HAP-1 (cell line): ENCODE results near the gene SLCO4C1.

Experiments
- DNase-seq, 2 experiments: peaks; one replicate each; pipeline ENCODE4 v3.0.0-alpha.2; 2016 to 2020; ENCODE audit warnings: low spot score in 2 of 2
- H3K27me3 ChIP-seq: fragments of 250-450 bp; sonication (Bioruptor Pico); 2 replicates; pipeline ENCODE4 v1.5.1; 2020; ENCODE audit warnings: low read depth, mild to moderate bottlenecking, moderate library complexity
- H3K36me3 ChIP-seq: fragments of 250-450 bp; sonication (Bioruptor Pico); replicated peaks from 2 replicates; pipeline ENCODE4 v1.5.1; 2020; ENCODE audit warnings: mild to moderate bottlenecking
- H3K4me1 ChIP-seq: fragments of 250-450 bp; sonication (Bioruptor Pico); 2 replicates; pipeline ENCODE4 v1.5.1; 2020; ENCODE audit warnings: mild to moderate bottlenecking
- H3K4me3 ChIP-seq: fragments of 250-450 bp; sonication (Bioruptor Pico); 2 replicates; pipeline ENCODE4 v1.5.1; 2020; ENCODE audit warnings: mild to moderate bottlenecking, moderate library complexity
- H3K9me3 ChIP-seq: fragments of 250-450 bp; sonication (Bioruptor Pico); 2 replicates; pipeline ENCODE4 v1.5.1; 2020; ENCODE audit warnings: mild to moderate bottlenecking, moderate library complexity
- in situ Hi-C: fragments of 300-500 bp; cut with MboI; formaldehyde crosslinking; loops from 3 replicates; pipeline ENCODE4 v1.14.3; 2020; ENCODE audit warnings: low sequenced_read_pairs, inconsistent platforms, mixed read lengths

Gene SLCO4C1

GRCh38 chr5:102289251-102289899 lies 6.7 kb downstream of the SLCO4C1 start:
- Histone ChIP-seq H3K36me3 (no peaks in the 10 kb centered on the region), H3K9me3 (no peaks in the 10 kb centered on the region), H3K4me3 (no peak overlapping the region), H3K27me3 (no peaks in the 10 kb centered on the region), H3K4me1 (no peaks in the 10 kb centered on the region)
- in situ Hi-C loops: no loop called here
- no peak for DNase-seq

DNA sequence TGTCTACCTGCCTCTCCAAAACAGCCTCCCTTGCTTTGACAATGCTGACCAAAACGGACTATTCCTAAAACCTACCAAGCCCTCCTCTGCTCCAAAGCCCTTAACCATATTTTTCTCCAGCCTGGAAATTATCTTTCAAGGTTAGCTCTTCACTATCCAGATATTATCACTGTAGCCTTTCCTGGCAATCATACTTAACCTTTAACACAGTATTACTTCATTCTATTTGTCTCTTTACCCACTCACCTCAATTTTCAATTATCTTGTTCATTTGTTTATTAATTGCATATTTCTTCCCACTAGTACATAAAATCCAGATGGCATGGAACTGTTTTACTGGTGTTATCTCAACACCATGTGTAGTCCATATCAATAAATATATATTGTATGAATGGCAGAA lies 7.5 kb downstream of the SLCO4C1 start:
- DNase-seq: no peak
- H3K36me3 ChIP-seq: no peaks in the 10 kb centered on the region
- no peaks in the 10 kb centered on the region for H3K27me3 ChIP-seq
- no peaks in the 10 kb centered on the region for H3K4me1 ChIP-seq
- in situ Hi-C loops: no loop called here
- no peaks in the 10 kb centered on the region for H3K9me3 ChIP-seq
- H3K4me3 ChIP-seq: no peak overlapping the region

DNA sequence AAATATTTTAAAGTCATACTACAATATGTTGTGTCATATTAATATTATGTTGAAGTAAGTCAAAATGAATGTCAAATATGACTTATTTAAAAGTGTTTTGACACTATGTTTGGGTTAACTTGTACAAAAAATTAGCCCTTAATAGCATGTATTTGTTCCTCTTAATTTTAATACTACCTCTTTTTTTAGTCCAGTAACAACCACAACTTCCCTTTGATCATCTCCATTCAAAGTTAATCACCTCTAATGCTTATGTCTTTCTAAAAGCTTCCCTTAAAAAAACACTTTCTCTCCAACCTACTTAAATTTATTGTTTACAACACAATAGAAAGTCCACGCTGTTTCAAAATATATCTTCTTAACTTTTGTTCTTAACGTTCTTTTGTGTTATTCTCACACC lies 9.6 kb downstream of the SLCO4C1 start:
- in situ Hi-C loops: no loop called here
- Histone ChIP-seq H3K4me3 (no peak overlapping the region), H3K4me1 (no peaks in the 10 kb centered on the region), H3K27me3 (no peaks in the 10 kb centered on the region), H3K36me3 (no peaks in the 10 kb centered on the region), H3K9me3 (no peaks in the 10 kb centered on the region)
- no peak for DNase-seq

DNA sequence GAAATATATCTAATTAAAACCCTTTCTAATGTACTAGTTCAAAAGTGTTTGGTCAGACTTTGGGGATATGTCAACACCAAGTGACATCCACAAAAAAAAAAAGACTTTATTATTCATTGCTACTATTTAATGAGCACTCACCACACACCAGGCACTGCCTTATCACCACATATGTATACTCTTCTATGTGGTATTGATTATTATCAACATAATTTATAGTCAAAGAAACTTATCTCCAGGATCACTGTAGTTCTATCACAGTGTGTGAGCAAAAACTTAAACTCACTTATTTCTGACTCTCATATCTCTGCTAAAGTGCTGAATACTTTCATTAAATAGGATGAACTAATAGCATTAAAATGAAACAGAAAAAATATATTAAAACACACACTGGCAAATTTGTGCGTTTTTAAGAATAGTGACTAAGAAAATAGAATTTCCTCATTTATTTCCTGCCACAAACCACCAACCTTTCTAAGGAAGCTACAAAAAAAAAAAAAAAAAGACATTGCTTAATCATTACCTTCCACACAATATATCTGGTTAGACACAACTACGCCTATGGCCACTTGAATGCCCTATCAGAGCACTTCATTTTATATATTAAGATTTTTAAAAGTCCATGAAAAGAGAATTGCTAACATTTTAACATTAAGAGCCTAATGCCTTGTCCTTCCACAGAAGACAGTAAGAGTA lies 12.8 kb downstream of the SLCO4C1 start:
- DNase-seq: no peak
- in situ Hi-C loops: no loop called here
- no peaks in the 10 kb centered on the region for H3K27me3 ChIP-seq
- no peaks in the 10 kb centered on the region for H3K36me3 ChIP-seq
- no peaks in the 10 kb centered on the region for H3K9me3 ChIP-seq
- no peak overlapping the region for H3K4me3 ChIP-seq
- no peaks in the 10 kb centered on the region for H3K4me1 ChIP-seq

- no peak for DNase-seq
- Histone ChIP-seq H3K9me3 (no peaks in the 10 kb centered on the region), H3K27me3 (no peaks in the 10 kb centered on the region), H3K4me3 (no peak overlapping the region), H3K36me3 (no peaks in the 10 kb centered on the region), H3K4me1 (peaks cover 10% of the 10 kb centered on the region)
- in situ Hi-C loops: no loop called here
These were observed 16.4 kb downstream of the SLCO4C1 start for GRCh38 chr5:102279711-102280110.

GRCh38 chr5:102278231-102278630 lies 17.9 kb downstream of the SLCO4C1 start:
- Histone ChIP-seq H3K36me3 (no peaks in the 10 kb centered on the region), H3K9me3 (no peaks in the 10 kb centered on the region), H3K4me1 (peaks cover 10% of the 10 kb centered on the region), H3K4me3 (no peak overlapping the region), H3K27me3 (no peaks in the 10 kb centered on the region)
- in situ Hi-C loops: no loop called here
- DNase-seq: no peak

DNA sequence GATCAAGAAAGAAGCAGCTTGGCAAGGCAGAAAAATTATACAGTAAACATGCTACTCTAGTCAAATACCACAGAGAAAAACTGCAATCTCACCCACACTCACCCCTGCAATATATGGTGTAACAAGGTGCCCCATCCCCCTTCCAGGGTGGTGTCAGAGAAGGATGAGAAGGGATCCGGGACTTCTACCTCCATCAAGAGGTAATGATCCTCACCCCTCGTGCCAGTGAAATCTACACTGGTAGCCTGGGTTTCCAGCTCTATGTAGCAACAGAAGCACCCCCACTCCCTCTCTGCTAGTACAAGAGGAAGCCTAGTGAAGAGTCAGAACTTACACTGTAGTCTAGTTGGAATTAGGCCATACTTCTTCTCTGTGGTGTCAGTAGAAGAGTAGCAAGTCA lies 18.9 kb downstream of the SLCO4C1 start:
- no peaks in the 10 kb centered on the region for H3K27me3 ChIP-seq
- H3K4me1 ChIP-seq: peaks cover 11% of the 10 kb centered on the region
- in situ Hi-C loops: no loop called here
- H3K36me3 ChIP-seq: no peaks in the 10 kb centered on the region
- no peaks in the 10 kb centered on the region for H3K9me3 ChIP-seq
- H3K4me3 ChIP-seq: no peak overlapping the region
- no peak for DNase-seq

DNA sequence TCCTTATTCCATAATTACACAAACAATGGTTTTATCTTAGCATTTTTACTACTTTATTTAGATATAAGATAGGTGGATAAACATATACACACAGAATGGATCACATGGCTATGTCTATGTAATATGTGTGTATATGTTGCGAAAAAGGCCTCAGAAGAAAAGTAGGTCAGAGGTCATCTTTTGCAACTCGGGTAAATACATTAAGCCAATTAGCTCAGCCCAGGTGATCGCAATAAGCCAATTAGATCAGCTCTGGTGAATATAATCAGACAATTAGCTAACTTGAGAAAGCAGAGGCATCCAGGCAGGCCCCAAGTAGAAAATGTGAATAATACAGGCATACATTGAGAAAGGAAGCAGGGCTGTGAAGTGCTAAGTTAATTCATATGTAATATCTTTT lies 24.3 kb downstream of the SLCO4C1 start:
- Histone ChIP-seq H3K36me3 (no peaks in the 10 kb centered on the region), H3K4me1 (peaks cover 12% of the 10 kb centered on the region), H3K4me3 (no peak overlapping the region), H3K27me3 (no peaks in the 10 kb centered on the region), H3K9me3 (no peaks in the 10 kb centered on the region)
- DNase-seq: no peak
- in situ Hi-C loops: no loop called here

GRCh38 chr5:102270036-102270435 lies 26.0 kb downstream of the SLCO4C1 start:
- in situ Hi-C loops: no loop called here

GRCh38 chr5:102262688-102263087 lies 33.4 kb downstream of the SLCO4C1 start:
- Histone ChIP-seq H3K9me3 (no peaks in the 10 kb centered on the region), H3K27me3 (no peaks in the 10 kb centered on the region), H3K4me1 (no peaks in the 10 kb centered on the region), H3K36me3 (no peaks in the 10 kb centered on the region), H3K4me3 (no peak overlapping the region)
- DNase-seq: no peak
- in situ Hi-C loops: no loop called here

More at GRCh38 chr5:102270036-102270435, 26.0 kb downstream of the SLCO4C1 start:
- Histone ChIP-seq H3K36me3 (no peaks in the 10 kb centered on the region), H3K9me3 (no peaks in the 10 kb centered on the region), H3K4me1 (peaks cover 4% of the 10 kb centered on the region; the same call in 1 of the 2 replicates), H3K4me3 (no peak overlapping the region), H3K27me3 (no peaks in the 10 kb centered on the region)
- no peak for DNase-seq

GRCh38 chr5:102249381-102249780 lies 46.7 kb downstream of the SLCO4C1 start:
- Histone ChIP-seq H3K4me3 (no peak overlapping the region), H3K9me3 (no peaks in the 10 kb centered on the region), H3K36me3 (no peaks in the 10 kb centered on the region), H3K4me1 (no peaks in the 10 kb centered on the region), H3K27me3 (no peaks in the 10 kb centered on the region)
- DNase-seq: no peak
- in situ Hi-C loops: no loop called here

- no peak for DNase-seq
- no peaks in the 10 kb centered on the region for H3K36me3 ChIP-seq
- no peak overlapping the region for H3K4me3 ChIP-seq
- no peaks in the 10 kb centered on the region for H3K4me1 ChIP-seq
- H3K9me3 ChIP-seq: no peaks in the 10 kb centered on the region
- H3K27me3 ChIP-seq: no peaks in the 10 kb centered on the region
- in situ Hi-C loops: no loop called here
These were observed 52.9 kb downstream of the SLCO4C1 start for GRCh38 chr5:102243213-102243612.

DNA sequence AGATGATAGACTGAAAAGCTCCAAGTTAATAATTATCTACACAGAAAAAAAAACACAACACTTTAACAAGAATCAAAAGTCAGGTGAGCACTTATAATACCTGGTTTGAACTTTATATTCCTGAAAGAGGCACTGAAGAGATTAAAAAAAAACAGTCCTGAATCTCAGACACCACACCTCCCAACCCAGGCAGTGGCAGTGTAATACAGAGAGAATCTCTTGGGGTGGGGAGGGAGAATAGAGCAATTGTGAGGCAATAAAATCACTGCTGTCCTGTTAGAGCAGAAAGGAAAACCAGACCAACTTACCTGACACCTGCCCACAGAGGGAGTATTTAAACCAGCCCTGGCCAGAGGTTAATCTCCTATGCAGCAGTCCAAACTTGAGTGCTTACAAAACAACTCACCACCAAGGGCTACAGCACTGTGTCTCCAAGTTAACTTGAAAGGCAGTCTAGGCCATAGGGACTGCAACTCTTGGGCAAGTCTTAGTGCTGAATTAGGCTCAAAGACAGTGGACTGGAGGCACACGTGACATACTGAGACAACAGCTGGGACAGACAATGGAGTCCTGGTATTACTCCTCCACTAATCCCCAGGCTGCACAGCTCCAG lies 54.2 kb downstream of the SLCO4C1 start:
- Histone ChIP-seq H3K4me1 (no peaks in the 10 kb centered on the region), H3K36me3 (no peaks in the 10 kb centered on the region), H3K27me3 (no peaks in the 10 kb centered on the region), H3K9me3 (no peaks in the 10 kb centered on the region), H3K4me3 (no peak overlapping the region)
- DNase-seq: no peak
- in situ Hi-C loops: no loop called here
